HepG2 (cell line): Measurements from ENCODE around the gene SIVA1. TPM values are rescaled to one million over a fixed set of nuclear protein-coding genes. Genes with fewer than 3 reads are reported as not detected.

Experiments
- AKAP8 ChIP-seq: sonication (generic); formaldehyde crosslinking; IDR thresholded peaks from 2 replicates; pipeline ENCODE4 v1.5.1; 2020; ENCODE audit warnings: mild to moderate bottlenecking, missing genetic modification reagents
- ASH2L ChIP-seq: fragments of 300-600, 200-600 bp; sonication (generic); IDR thresholded peaks from 2 replicates; pipeline ENCODE4 v1.7.0; 2017; ENCODE audit warnings: low read depth, mild to moderate bottlenecking, moderate library complexity, mixed read lengths, low read length; ENCODE audit not compliant: insufficient read length
- HNRNPUL1 ChIP-seq: fragments of 200-400 bp; formaldehyde crosslinking; IDR thresholded peaks from 2 replicates; pipeline ENCODE4 v1.6.1; 2017; ENCODE audit warnings: low read depth, mild to moderate bottlenecking, low read length, moderate library complexity
- HOXA3 ChIP-seq: sonication (generic); formaldehyde crosslinking; IDR thresholded peaks from 2 replicates; pipeline ENCODE4 v1.5.0; 2020; ENCODE audit warnings: missing genetic modification reagents
- IKZF4 ChIP-seq: sonication (generic); formaldehyde crosslinking; IDR thresholded peaks from 2 replicates; pipeline ENCODE4 v1.5.1; 2020; ENCODE audit warnings: borderline replicate concordance, mild to moderate bottlenecking, low read depth, missing genetic modification reagents; ENCODE audit errors: not compliant biosample characterization
- NCOA5 ChIP-seq: sonication (generic); formaldehyde crosslinking; IDR thresholded peaks from 2 replicates; pipeline ENCODE4 v1.4.0; 2020; ENCODE audit warnings: missing genetic modification reagents
- RCOR2 ChIP-seq: IDR thresholded peaks from 2 replicates; pipeline ENCODE4 v1.6.1; 2016; ENCODE audit warnings: missing biosample characterization, missing genetic modification reagents
- SRF ChIP-seq: IDR thresholded peaks from 2 replicates; pipeline ENCODE4 v1.6.1; 2011; ENCODE audit warnings: mild to moderate bottlenecking, low read depth, low read length, moderate library complexity
- TEF ChIP-seq: sonication (generic); formaldehyde crosslinking; IDR thresholded peaks from 2 replicates; pipeline ENCODE4 v1.5.0; 2020; ENCODE audit warnings: missing genetic modification reagents
- ZBTB21 ChIP-seq: sonication (generic); formaldehyde crosslinking; IDR thresholded peaks from 2 replicates; pipeline ENCODE4 v1.4.0; 2020; ENCODE audit warnings: missing genetic modification reagents
- ZGPAT ChIP-seq: IDR thresholded peaks from 2 replicates; pipeline ENCODE4 v1.6.1; 2016; ENCODE audit warnings: mild to moderate bottlenecking
- ZNF138 ChIP-seq: sonication (generic); formaldehyde crosslinking; IDR thresholded peaks from 2 replicates; pipeline ENCODE4 v1.5.0; 2020; ENCODE audit warnings: mild to moderate bottlenecking, low read depth, missing genetic modification reagents
- ZNF180 ChIP-seq: sonication (generic); formaldehyde crosslinking; IDR thresholded peaks from 2 replicates; pipeline ENCODE4 v1.4.0; 2020; ENCODE audit warnings: low read depth, missing genetic modification reagents, borderline replicate concordance
- ZNF326 ChIP-seq: sonication (generic); formaldehyde crosslinking; IDR thresholded peaks from 2 replicates; pipeline ENCODE4 v1.4.0; 2020; ENCODE audit warnings: missing genetic modification reagents, borderline replicate concordance
- ZNF558 ChIP-seq: sonication (generic); formaldehyde crosslinking; IDR thresholded peaks from 2 replicates; pipeline ENCODE4 v1.9.0; 2022; ENCODE audit warnings: mild to moderate bottlenecking, missing genetic modification reagents, borderline replicate concordance
- ZNF740 ChIP-seq: sonication (generic); formaldehyde crosslinking; IDR thresholded peaks from 2 replicates; pipeline ENCODE4 v1.4.0; 2020; ENCODE audit warnings: missing genetic modification reagents
- polyA plus RNA-seq, 8 experiments: library from polyadenylated mRNA; depleted of rRNA in 3 of 8; stranded (reverse) in 7 of 8; unstranded in 1 of 8; fragments of >200 nt; fragmentation: Illumina TruSeq in 4 of 8; extraction: Trizol in 4 of 8; gene quantifications; 2 replicates each; pipeline versions ENCODE4 v1.2.1 to v1.2.3, GENCODE V29; 2011 to 2016; ENCODE audit warnings: low read depth in 4 of 8, missing spikeins in 1 of 8, mixed read lengths in 1 of 8; ENCODE audit not compliant: insufficient read depth in 1 of 8
- total RNA-seq, 5 experiments: library from RNA; depleted of rRNA; stranded (reverse); fragments of >200 nt; fragmentation: Illumina TruSeq; extraction: Trizol; gene quantifications; 2 replicates each; pipeline ENCODE4 v1.2.3, GENCODE V29; 2016; ENCODE audit warnings: low read depth in 1 of 5
- TF ChIP-seq, protein P1 (sequence below): sonication (generic); formaldehyde crosslinking; IDR thresholded peaks from 2 replicates; pipeline ENCODE4 v1.4.0; 2020; ENCODE audit warnings: missing genetic modification reagents

The SIVA1 gene
- total and polyA plus RNA-seq, 2 of the 13 experiments (the other 11 are each of a cell fraction or from before 2014, with no cell fraction given), result 123 to 186 TPM

DNA sequence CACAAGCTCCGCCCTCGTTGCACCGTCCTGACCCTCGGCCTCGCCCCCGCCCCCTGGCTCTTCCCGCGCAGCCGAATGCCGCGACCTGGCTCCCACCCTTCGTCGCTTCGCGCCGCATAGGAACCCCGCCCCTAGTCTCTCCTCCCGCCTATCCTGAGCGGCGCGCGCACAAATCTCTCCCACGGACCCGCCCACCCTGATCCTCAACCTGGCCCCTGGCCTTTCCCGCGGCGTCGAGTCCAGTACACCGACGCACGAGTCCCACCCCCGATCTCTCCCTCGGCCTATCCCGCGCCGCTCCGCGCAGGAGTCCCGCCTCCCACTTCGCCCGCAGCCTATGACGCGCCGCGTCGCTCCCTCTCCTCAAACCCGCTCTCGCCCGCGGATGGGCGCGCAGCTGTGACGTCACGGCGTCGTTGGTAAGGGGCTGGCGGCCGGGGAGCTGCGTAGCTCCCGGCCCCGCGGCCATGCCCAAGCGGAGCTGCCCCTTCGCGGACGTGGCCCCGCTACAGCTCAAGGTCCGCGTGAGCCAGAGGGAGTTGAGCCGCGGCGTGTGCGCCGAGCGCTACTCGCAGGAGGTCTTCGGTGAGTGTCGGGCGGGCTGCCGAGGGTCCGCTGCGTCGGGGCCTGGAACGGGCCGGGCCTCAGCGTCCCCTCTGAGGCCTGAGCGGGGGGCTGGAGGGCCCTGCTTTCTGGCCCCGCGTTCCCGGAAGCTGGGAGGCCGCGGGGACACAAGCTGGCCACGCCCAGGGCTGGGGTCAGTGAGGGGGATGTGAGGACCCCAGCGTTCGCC lies at the start of gene SIVA1 (continued):
- TF ChIP-seq, protein P1, sequence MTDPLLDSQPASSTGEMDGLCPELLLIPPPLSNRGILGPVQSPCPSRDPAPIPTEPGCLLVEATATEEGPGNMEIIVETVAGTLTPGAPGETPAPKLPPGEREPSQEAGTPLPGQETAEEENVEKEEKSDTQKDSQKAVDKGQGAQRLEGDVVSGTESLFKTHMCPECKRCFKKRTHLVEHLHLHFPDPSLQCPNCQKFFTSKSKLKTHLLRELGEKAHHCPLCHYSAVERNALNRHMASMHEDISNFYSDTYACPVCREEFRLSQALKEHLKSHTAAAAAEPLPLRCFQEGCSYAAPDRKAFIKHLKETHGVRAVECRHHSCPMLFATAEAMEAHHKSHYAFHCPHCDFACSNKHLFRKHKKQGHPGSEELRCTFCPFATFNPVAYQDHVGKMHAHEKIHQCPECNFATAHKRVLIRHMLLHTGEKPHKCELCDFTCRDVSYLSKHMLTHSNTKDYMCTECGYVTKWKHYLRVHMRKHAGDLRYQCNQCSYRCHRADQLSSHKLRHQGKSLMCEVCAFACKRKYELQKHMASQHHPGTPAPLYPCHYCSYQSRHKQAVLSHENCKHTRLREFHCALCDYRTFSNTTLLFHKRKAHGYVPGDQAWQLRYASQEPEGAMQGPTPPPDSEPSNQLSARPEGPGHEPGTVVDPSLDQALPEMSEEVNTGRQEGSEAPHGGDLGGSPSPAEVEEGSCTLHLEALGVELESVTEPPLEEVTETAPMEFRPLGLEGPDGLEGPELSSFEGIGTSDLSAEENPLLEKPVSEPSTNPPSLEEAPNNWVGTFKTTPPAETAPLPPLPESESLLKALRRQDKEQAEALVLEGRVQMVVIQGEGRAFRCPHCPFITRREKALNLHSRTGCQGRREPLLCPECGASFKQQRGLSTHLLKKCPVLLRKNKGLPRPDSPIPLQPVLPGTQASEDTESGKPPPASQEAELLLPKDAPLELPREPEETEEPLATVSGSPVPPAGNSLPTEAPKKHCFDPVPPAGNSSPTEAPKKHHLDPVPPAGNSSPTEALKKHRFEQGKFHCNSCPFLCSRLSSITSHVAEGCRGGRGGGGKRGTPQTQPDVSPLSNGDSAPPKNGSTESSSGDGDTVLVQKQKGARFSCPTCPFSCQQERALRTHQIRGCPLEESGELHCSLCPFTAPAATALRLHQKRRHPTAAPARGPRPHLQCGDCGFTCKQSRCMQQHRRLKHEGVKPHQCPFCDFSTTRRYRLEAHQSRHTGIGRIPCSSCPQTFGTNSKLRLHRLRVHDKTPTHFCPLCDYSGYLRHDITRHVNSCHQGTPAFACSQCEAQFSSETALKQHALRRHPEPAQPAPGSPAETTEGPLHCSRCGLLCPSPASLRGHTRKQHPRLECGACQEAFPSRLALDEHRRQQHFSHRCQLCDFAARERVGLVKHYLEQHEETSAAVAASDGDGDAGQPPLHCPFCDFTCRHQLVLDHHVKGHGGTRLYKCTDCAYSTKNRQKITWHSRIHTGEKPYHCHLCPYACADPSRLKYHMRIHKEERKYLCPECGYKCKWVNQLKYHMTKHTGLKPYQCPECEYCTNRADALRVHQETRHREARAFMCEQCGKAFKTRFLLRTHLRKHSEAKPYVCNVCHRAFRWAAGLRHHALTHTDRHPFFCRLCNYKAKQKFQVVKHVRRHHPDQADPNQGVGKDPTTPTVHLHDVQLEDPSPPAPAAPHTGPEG (CRISPR knock-in tag), result 0 out of 2 replicates have a peak, but pooled peaks have one; percentile 8
- TF ChIP-seq NCOA5 (CRISPR knock-in tag) (peak; percentile 55), ZGPAT (CRISPR knock-in tag) (peak; percentile 89; the same call in 1 of the 2 replicates), ZNF326 (CRISPR knock-in tag) (peak; percentile 87), ZNF180 (CRISPR knock-in tag) (no peak), ZNF138 (CRISPR knock-in tag) (no peak), HOXA3 (CRISPR knock-in tag) (peak; percentile 99), IKZF4 (CRISPR knock-in tag) (peak; percentile 86), ZNF740 (CRISPR knock-in tag) (no peak), ZBTB21 (CRISPR knock-in tag) (peak; percentile 85), TEF (CRISPR knock-in tag) (peak; percentile 31; the same call in 1 of the 2 replicates), ZNF558 (CRISPR knock-in tag) (peak; percentile 94; the same call in 1 of the 2 replicates), AKAP8 (CRISPR knock-in tag) (peak; percentile 86; the same call in 1 of the 2 replicates), ASH2L (peak; percentile 66), HNRNPUL1 (peak; percentile 79; the same call in 1 of the 2 replicates), RCOR2 (CRISPR knock-in tag) (no peak), SRF (peak; percentile 50; the same call in 1 of the 2 replicates)
